GM12878 (cell line): ENCODE data around the gene PPP1R27. TPM values are rescaled to one million over a fixed set of nuclear protein-coding genes. Genes with fewer than 3 reads are reported as not detected.

Experiments
- ASH2L ChIP-seq: fragments of 300-600, 200-600 bp; sonication (generic); IDR thresholded peaks from 2 replicates; pipeline ENCODE4 v1.6.1; 2017; ENCODE audit warnings: low read depth, mild to moderate bottlenecking, borderline replicate concordance
- BCL3 ChIP-seq: IDR thresholded peaks from 2 replicates; pipeline ENCODE4 v1.6.1; 2011; ENCODE audit warnings: borderline replicate concordance, low read depth, mild to moderate bottlenecking, moderate library complexity, low read length; ENCODE audit not compliant: insufficient read depth, poor library complexity, severe bottlenecking
- BHLHE40 ChIP-seq, 2 experiments: fragments of 450-650 bp in 1 of 2; IDR thresholded peaks; 2 replicates each; pipeline ENCODE4 v1.6.1; 2011 to 2017; ENCODE audit warnings: low read depth in 2 of 2, borderline replicate concordance in 1 of 2, improper control_type of control experiment in 1 of 2, low read length in 1 of 2, mild to moderate bottlenecking in 1 of 2
- BMI1 ChIP-seq: fragments of 450-650 bp; IDR thresholded peaks from 2 replicates; pipeline ENCODE4 v1.6.1; 2016; ENCODE audit warnings: mild to moderate bottlenecking, moderate library complexity, borderline replicate concordance
- CBFB ChIP-seq: IDR thresholded peaks from 2 replicates; pipeline ENCODE4 v1.6.1; 2016; ENCODE audit warnings: antibody characterized with exemption, low read depth
- CBX3 ChIP-seq: fragments of 200-600 bp; sonication (generic); IDR thresholded peaks from 2 replicates; pipeline ENCODE4 v1.6.1; 2016; ENCODE audit warnings: low read depth, borderline replicate concordance
- CBX5 ChIP-seq: sonication (generic); IDR thresholded peaks from 2 replicates; pipeline ENCODE4 v1.6.1; 2016; ENCODE audit warnings: low read depth, moderate library complexity, mild to moderate bottlenecking, inconsistent platforms
- CHD2 ChIP-seq: IDR thresholded peaks from 2 replicates; pipeline ENCODE4 v1.6.1; 2011; ENCODE audit warnings: low read depth, low read length, improper control_type of control experiment, borderline replicate concordance
- CREB1 ChIP-seq: IDR thresholded peaks from 2 replicates; pipeline ENCODE4 v1.6.1; 2012; ENCODE audit warnings: low read depth, mild to moderate bottlenecking, inconsistent platforms
- CREM ChIP-seq: IDR thresholded peaks from 2 replicates; pipeline ENCODE4 v1.6.1; 2014; ENCODE audit warnings: antibody characterized with exemption, low read depth
- HSF1 ChIP-seq: fragments of 150-350 bp; IDR thresholded peaks from 2 replicates; pipeline ENCODE4 v1.6.1; 2014; ENCODE audit warnings: mild to moderate bottlenecking, low read depth, low read length
- LARP7 ChIP-seq: fragments of 450-650 bp; IDR thresholded peaks from 2 replicates; pipeline ENCODE4 v1.6.1; 2017; ENCODE audit warnings: mild to moderate bottlenecking
- MTA3 ChIP-seq: IDR thresholded peaks from 2 replicates; pipeline ENCODE4 v1.6.1; 2012; ENCODE audit warnings: low read length, inconsistent platforms, borderline replicate concordance
- RBBP5 ChIP-seq: fragments of 200-600 bp; sonication (generic); conservative IDR thresholded peaks from 2 replicates; pipeline ENCODE4 v1.6.1; 2016
- SKIL ChIP-seq: fragments of 450-650 bp; IDR thresholded peaks from 2 replicates; pipeline ENCODE4 v1.6.1; 2017; ENCODE audit warnings: mild to moderate bottlenecking, low read depth, inconsistent platforms; ENCODE audit not compliant: poor library complexity, severe bottlenecking
- SP1 ChIP-seq: IDR thresholded peaks from one replicate; pipeline ENCODE4 v1.6.1; 2011; ENCODE audit warnings: low read depth, low read length
- ZSCAN29 ChIP-seq: fragments of 450-650 bp; IDR thresholded peaks from 2 replicates; pipeline ENCODE4 v1.6.1; 2017; ENCODE audit warnings: mild to moderate bottlenecking, moderate library complexity
- polyA plus RNA-seq, 11 experiments: library from polyadenylated mRNA; depleted of rRNA in 4 of 11; unstranded in 6 of 11; stranded (reverse) in 5 of 11; fragments of >200 nt; fragmentation: Nextera tagmentation in 4 of 11; fragmentation: Illumina TruSeq in 1 of 11; extraction: Ambion mirVana in 4 of 11; extraction: Trizol in 1 of 11; gene quantifications; 1 replicate in 1 of 11; 2 replicates in 10 of 11; pipeline versions ENCODE4 v1.2.1 to v1.2.3, GENCODE V29; 2011 to 2016; ENCODE audit warnings: inconsistent platforms in 2 of 11, missing spikeins in 2 of 11, low read depth in 1 of 11
- total RNA-seq, 4 experiments: library from RNA; depleted of rRNA in 3 of 4; stranded (reverse); fragments of >200 nt in 3 of 4; fragmentation: Illumina TruSeq in 1 of 4; extraction: Trizol in 1 of 4; gene quantifications; 2 replicates each; pipeline versions ENCODE4 v1.2.1 to v1.2.3, GENCODE V29; 2013 to 2021
- TF ChIP-seq, protein P1 (sequence below): fragments of 450-650 bp; IDR thresholded peaks from 2 replicates; pipeline ENCODE4 v1.6.1; 2018; ENCODE audit warnings: borderline replicate concordance, mild to moderate bottlenecking; ENCODE audit not compliant: partially characterized antibody
- TF ChIP-seq, protein P2 (sequence below): fragments of 450-650 bp; formaldehyde crosslinking; IDR thresholded peaks from 2 replicates; pipeline ENCODE4 v1.4.0; 2022; ENCODE audit warnings: mild to moderate bottlenecking, moderate library complexity

PPP1R27 gene
- total and polyA plus RNA-seq, 10 of the 15 experiments (the other 5 are each of a cell fraction or from before 2014, with no cell fraction given) = 0.17 to 1.6 (median 0.49) TPM; not detected in 3

DNA sequence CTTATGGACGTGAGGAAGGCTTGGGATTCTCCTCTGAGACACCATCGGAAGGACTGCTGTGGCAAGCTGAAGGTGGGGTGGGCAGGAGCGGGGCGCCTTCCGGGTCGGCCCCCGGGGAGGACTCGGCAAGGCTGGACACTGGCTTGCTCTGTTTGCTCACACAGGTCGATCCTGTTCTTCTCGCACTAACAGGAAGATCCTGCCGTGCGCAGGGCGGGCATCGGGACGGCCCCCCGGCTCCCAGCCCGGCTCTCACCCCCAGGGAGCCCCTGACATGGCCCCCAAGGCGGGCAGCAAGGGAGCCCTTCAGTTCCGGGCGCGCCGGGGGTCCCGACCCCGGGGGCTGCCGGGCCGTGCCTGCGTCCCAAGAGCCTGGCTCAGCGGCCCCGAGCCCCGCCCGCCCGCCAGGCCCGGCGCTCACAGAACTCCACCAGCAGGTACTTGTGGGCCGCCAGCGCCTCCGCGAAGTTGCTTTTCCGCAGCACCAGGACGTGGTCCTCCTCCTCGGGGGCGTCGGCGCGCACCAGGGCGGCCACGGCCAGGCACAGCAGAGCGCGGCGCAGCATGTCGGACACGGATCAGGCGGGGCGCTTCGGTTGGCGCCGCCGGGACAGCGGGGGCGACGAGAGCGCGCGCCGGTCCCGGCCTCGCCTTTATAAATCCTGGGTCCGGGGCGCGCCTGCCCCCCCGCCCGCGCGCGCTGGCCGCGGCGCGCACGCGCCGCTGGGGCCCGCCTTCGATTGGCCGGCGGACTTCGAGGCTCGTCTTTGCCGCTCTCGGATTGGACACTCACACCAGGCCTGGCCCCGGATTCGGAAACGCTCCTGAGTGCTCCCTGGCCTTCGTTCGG is 25.3 kb upstream of the PPP1R27 start, which contains the start of gene P4HB (continued):
- TF ChIP-seq, protein P1, sequence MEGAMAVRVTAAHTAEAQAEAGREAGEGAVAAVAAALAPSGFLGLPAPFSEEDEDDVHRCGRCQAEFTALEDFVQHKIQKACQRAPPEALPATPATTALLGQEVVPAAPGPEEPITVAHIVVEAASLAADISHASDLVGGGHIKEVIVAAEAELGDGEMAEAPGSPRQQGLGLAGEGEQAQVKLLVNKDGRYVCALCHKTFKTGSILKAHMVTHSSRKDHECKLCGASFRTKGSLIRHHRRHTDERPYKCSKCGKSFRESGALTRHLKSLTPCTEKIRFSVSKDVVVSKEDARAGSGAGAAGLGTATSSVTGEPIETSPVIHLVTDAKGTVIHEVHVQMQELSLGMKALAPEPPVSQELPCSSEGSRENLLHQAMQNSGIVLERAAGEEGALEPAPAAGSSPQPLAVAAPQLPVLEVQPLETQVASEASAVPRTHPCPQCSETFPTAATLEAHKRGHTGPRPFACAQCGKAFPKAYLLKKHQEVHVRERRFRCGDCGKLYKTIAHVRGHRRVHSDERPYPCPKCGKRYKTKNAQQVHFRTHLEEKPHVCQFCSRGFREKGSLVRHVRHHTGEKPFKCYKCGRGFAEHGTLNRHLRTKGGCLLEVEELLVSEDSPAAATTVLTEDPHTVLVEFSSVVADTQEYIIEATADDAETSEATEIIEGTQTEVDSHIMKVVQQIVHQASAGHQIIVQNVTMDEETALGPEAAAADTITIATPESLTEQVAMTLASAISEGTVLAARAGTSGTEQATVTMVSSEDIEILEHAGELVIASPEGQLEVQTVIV = no peak
- no peak for TF ChIP-seq SKIL
- no peak for TF ChIP-seq CBX5
- no peak for TF ChIP-seq SP1
- TF ChIP-seq CBX3 = no peak
- no peak for TF ChIP-seq MTA3
- no peak for TF ChIP-seq CHD2
- TF ChIP-seq, protein P2, sequence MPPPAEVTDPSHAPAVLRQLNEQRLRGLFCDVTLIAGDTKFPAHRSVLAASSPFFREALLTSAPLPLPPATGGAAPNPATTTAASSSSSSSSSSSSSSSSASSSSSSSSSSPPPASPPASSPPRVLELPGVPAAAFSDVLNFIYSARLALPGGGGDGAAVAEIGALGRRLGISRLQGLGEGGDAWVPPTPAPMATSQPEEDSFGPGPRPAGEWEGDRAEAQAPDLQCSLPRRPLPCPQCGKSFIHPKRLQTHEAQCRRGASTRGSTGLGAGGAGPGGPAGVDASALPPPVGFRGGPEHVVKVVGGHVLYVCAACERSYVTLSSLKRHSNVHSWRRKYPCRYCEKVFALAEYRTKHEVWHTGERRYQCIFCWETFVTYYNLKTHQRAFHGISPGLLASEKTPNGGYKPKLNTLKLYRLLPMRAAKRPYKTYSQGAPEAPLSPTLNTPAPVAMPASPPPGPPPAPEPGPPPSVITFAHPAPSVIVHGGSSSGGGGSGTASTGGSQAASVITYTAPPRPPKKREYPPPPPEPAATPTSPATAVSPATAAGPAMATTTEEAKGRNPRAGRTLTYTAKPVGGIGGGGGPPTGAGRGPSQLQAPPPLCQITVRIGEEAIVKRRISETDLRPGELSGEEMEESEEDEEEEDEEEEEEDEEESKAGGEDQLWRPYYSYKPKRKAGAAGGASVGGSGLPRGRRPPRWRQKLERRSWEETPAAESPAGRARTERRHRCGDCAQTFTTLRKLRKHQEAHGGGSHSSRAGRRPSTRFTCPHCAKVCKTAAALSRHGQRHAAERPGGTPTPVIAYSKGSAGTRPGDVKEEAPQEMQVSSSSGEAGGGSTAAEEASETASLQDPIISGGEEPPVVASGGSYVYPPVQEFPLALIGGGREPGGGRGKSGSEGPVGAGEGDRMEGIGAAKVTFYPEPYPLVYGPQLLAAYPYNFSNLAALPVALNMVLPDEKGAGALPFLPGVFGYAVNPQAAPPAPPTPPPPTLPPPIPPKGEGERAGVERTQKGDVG = no peak
- TF ChIP-seq CBFB = no peak
- no peak for TF ChIP-seq BCL3
- no peak for TF ChIP-seq ZSCAN29
- no peak for TF ChIP-seq HSF1
- TF ChIP-seq ASH2L = no peak
- peak in 1 of 2 experiments; percentile 4; a peak in 1 of 4 replicates for TF ChIP-seq BHLHE40 (IDR thresholded peaks at IDR 0.05; ENCODE audit: borderline replicate concordance in 1 of 2, low read depth in 2 of 2, low read length in 1 of 2)
- TF ChIP-seq RBBP5 = no peak
- TF ChIP-seq CREB1 = no peak
- no peak for TF ChIP-seq BMI1
- TF ChIP-seq LARP7 = peak; percentile 90
- TF ChIP-seq CREM = no peak
